UCSD-AML1 (cell line): ENCODE measurements around the gene TBX6.

ENCODE experiments used
- DNase-seq: peaks from one replicate; lab custom pipeline; 2025; ENCODE audit not compliant: unreplicated experiment; lab: John Stamatoyannopoulos, UW

Gene TBX6

GRCh38 chr16:30114411-30114810 lies 22.7 kb upstream of the TBX6 start:
- no peak for DNase-seq

GRCh38 chr16:30113711-30114333 lies 22.1 kb upstream of the TBX6 start:
- no peak for DNase-seq

- DNase-seq = no peak
These were observed 21.4 kb upstream of the TBX6 start, which contains the start of gene GDPD3 for GRCh38 chr16:30113031-30113710. TSS of gene GDPD3 (minus strand) at chr16:30113537. CDS start at chr16:30113478, 59 bp downstream.

GRCh38 chr16:30112197-30113030 lies 20.7 kb upstream of the TBX6 start:
- DNase-seq = peak; percentile 37

GRCh38 chr16:30110661-30111060 lies 18.9 kb upstream of the TBX6 start:
- DNase-seq = no peak

GRCh38 chr16:30108059-30108850 lies 16.5 kb upstream of the TBX6 start:
- DNase-seq = no peak

- DNase-seq = no peak
These were observed 12.8 kb upstream of the TBX6 start for GRCh38 chr16:30104492-30104891.

- no peak for DNase-seq
These were observed 12.4 kb upstream of the TBX6 start for GRCh38 chr16:30104090-30104489.

GRCh38 chr16:30096862-30097563 lies 5.3 kb upstream of the TBX6 start:
- no peak for DNase-seq

- no peak for DNase-seq
These were observed 4.6 kb upstream of the TBX6 start, which contains the start of gene YPEL3 for GRCh38 chr16:30096105-30096861. TSS of gene YPEL3 (minus strand) at chr16:30096213. CDS start at chr16:30095482, 731 bp downstream.

GRCh38 chr16:30095166-30096078 lies 3.7 kb upstream of the TBX6 start:
- no peak for DNase-seq

- no peak for DNase-seq
These were observed 2.9 kb upstream of the TBX6 start for GRCh38 chr16:30094541-30095165.

- peak; percentile 91 for DNase-seq
These were observed 768 bp upstream of the TBX6 start for GRCh38 chr16:30092373-30093010.

- DNase-seq = no peak
These were observed 953 bp downstream of the TBX6 start for GRCh38 chr16:30090610-30091331.

- no peak for DNase-seq
These were observed 2.7 kb downstream of the TBX6 start for GRCh38 chr16:30088832-30089624.

GRCh38 chr16:30088237-30088831 lies 3.4 kb downstream of the TBX6 start:
- no peak for DNase-seq
